HG03571 (cell line): Measurements from ENCODE around the gene PHKG2.

Experiments used
- ATAC-seq: cut with Tn5 transposase; IDR thresholded peaks from one replicate; pipeline ENCODE4 v1.9.1; 2021; ENCODE audit not compliant: unreplicated experiment

Gene PHKG2

GRCh38 chr16:30793508-30794069, 45.4 kb downstream of the PHKG2 start:
- no peak for ATAC-seq

- ATAC-seq = no peak
Measured at GRCh38 chr16:30794634-30795033, 46.4 kb downstream of the PHKG2 start.

- no peak for ATAC-seq
Measured at GRCh38 chr16:30797670-30798309, 49.6 kb downstream of the PHKG2 start.
